T-cell (primary cell): ENCODE measurements around the gene NAP1L4. TPM values are rescaled to one million over a fixed set of nuclear protein-coding genes. Genes with fewer than 3 reads are reported as not detected.
"Not testable (repeated sequence)": the region's sequence is repeated elsewhere in the genome, so short reads cannot be mapped to it uniquely, and the experiment has no call there.

Experiments
- ATAC-seq, 4 experiments: fragments of 200-7000 bp in 3 of 4; fragments of 150-1000 bp in 1 of 4; cut with Tn5 transposase; replicated peaks in 1 of 4; 1 replicate in 3 of 4; 2 replicates in 1 of 4; pipeline ENCODE4 v1.10.0; 2021; ENCODE audit warnings: moderate library complexity in 3 of 4, mild to moderate bottlenecking in 2 of 4, moderate number of reproducible peaks in 1 of 4
- CTCF ChIA-PET, 2 donors: fragments of 300-600 bp; sonication (Branson Sonifier 250); formaldehyde crosslinking; loops; one replicate each; lab custom pipeline; 2022; ENCODE audit warnings: antibody characterized with exemption in 2 of 2; lab: Charles Lee
- POLR2A ChIA-PET, 2 donors: fragments of 300-600 bp; sonication (Branson Sonifier 250); formaldehyde crosslinking; loops; one replicate each; lab custom pipeline; 2022; ENCODE audit warnings: antibody characterized with exemption in 2 of 2; lab: Charles Lee
- DNase-seq, 35 experiments: peaks; one replicate each; pipeline versions ENCODE4 v3.0.0 to v3.0.0-alpha.2; 2013 to 2023
- H3K27ac ChIP-seq: one replicate; pipeline ENCODE4 v1.5.1; 2013; ENCODE audit warnings: low read length
- H3K27me3 ChIP-seq, 2 experiments: replicated peaks in 1 of 2; 1 replicate in 1 of 2; 2 replicates in 1 of 2; pipeline versions ENCODE4 v1.6.1 to v1.7.0; 2013; ENCODE audit warnings: low read length in 1 of 2, mixed read lengths in 1 of 2; ENCODE audit not compliant: control insufficient read depth in 2 of 2, insufficient read depth in 2 of 2; ENCODE audit errors: extremely low read depth in 1 of 2
- H3K36me3 ChIP-seq, 2 donors: 1 replicate in 1 of 2; 2 replicates in 1 of 2; pipeline versions ENCODE4 v1.6.1 to v1.7.0; 2013; ENCODE audit warnings: low read length in 1 of 2; ENCODE audit not compliant: control insufficient read depth in 2 of 2, insufficient read depth in 1 of 2; ENCODE audit errors: extremely low read depth in 1 of 2
- H3K4me1 ChIP-seq, 2 experiments: 1 replicate in 1 of 2; 2 replicates in 1 of 2; pipeline versions ENCODE4 v1.6.1 to v1.7.0; 2013; ENCODE audit warnings: low read length in 2 of 2, mixed read lengths in 1 of 2; ENCODE audit not compliant: insufficient read depth in 2 of 2, control insufficient read depth in 1 of 2; ENCODE audit errors: extremely low read depth in 1 of 2
- H3K4me3 ChIP-seq, 2 donors: 1 replicate in 1 of 2; 2 replicates in 1 of 2; pipeline versions ENCODE4 v1.5.1 to v1.7.0; 2013; ENCODE audit warnings: mild to moderate bottlenecking in 2 of 2, low read length in 1 of 2, moderate library complexity in 1 of 2; ENCODE audit not compliant: control insufficient read depth in 1 of 2; ENCODE audit errors: extremely low read depth in 1 of 2
- H3K9me3 ChIP-seq: 2 replicates; pipeline ENCODE4 v1.7.0; 2013
- H3K27ac Mint-ChIP-seq, 2 donors: one replicate each; pipeline ENCODE4 v1.8.0; 2020 to 2021; ENCODE audit warnings: mild to moderate bottlenecking in 2 of 2, mixed read lengths in 2 of 2
- H3K27me3 Mint-ChIP-seq, 2 donors: one replicate each; pipeline ENCODE4 v1.8.0; 2021 to 2022; ENCODE audit warnings: mixed read lengths in 2 of 2
- H3K36me3 Mint-ChIP-seq: one replicate; pipeline ENCODE4 v1.8.0; 2021; ENCODE audit warnings: mixed read lengths
- H3K4me1 Mint-ChIP-seq, 3 donors: one replicate each; pipeline ENCODE4 v1.8.0; 2020 to 2022; ENCODE audit warnings: mixed read lengths in 3 of 3, mild to moderate bottlenecking in 1 of 3
- H3K4me3 Mint-ChIP-seq, 3 donors: one replicate each; pipeline ENCODE4 v1.8.0; 2020 to 2022; ENCODE audit warnings: mild to moderate bottlenecking in 3 of 3, mixed read lengths in 3 of 3, moderate library complexity in 3 of 3
- H3K9me3 Mint-ChIP-seq, 3 donors: one replicate each; pipeline ENCODE4 v1.8.0; 2020 to 2022; ENCODE audit warnings: mixed read lengths in 3 of 3
- WGBS: methylation state at CpG from one replicate; pipeline ENCODE4 v1.1.5; 2013; ENCODE audit warnings: missing lambda C conversion rate; ENCODE audit not compliant: insufficient coverage; 5-methylcytosine and 5-hydroxymethylcytosine counted together
- total RNA-seq, 35 experiments: library from RNA in 6 of 35; stranded (reverse) in 6 of 35; fragments of 120-200 nt in 1 of 35; gene quantifications; one replicate each; pipeline versions ENCODE4 v1.2.1 to v1.2.4 and lab custom pipeline; 2013 to 2026

Gene NAP1L4
- total RNA-seq, 5 donors from 2014 or later (not counting 1 experiment from before 2014, with no cell fraction given): 253 to 388 (median 299) TPM

DNA sequence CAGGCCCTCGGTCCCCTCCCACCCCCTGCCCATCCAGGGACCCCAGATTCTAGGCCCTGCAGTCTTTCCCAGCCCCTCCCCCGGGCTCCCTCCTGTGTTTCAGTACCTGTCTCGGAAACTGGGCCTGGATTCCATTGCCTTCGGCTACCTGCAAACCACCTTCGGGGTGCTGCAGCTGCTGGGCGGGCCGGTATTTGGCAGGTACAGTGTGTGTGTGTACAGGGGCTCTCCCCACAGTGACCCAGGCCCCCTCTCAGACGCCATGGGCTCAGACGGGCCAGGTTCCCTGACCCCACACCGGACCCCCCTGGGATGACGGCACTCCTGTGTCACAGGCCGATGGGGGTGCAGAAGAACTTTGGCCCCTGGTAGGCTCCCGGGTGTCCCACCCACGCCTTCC is 84.0 kb downstream of the NAP1L4 start:
- Histone ChIP-seq H3K4me1 (peaks cover 0 to 18% of the 10 kb centered on the region in 2 experiments), H3K4me3 (no peak overlapping the region), H3K27me3 (no peaks in the 10 kb centered on the region), H3K36me3 (peaks cover 0 to 7% of the 10 kb centered on the region in 2 donors), H3K9me3 (no peaks in the 10 kb centered on the region), H3K27ac (no peak overlapping the region)
- WGBS: 65% methylated on average over 5 of the region's 14 CpGs
- Mint-ChIP-seq H3K36me3 (peaks cover 24% of the 10 kb centered on the region), H3K27ac (no peak overlapping the region), H3K4me3 (no peak overlapping the region), H3K9me3 (peaks cover 0 to 6% (median 3%) of the 10 kb centered on the region in 3 donors), H3K4me1 (peaks cover 14 to 23% (median 16%) of the 10 kb centered on the region in 3 donors), H3K27me3 (no peaks in the 10 kb centered on the region)
- ATAC-seq: no peak
- DNase-seq: no peak
- POLR2A ChIA-PET: no interaction called here
- CTCF ChIA-PET: no interaction called here

DNA sequence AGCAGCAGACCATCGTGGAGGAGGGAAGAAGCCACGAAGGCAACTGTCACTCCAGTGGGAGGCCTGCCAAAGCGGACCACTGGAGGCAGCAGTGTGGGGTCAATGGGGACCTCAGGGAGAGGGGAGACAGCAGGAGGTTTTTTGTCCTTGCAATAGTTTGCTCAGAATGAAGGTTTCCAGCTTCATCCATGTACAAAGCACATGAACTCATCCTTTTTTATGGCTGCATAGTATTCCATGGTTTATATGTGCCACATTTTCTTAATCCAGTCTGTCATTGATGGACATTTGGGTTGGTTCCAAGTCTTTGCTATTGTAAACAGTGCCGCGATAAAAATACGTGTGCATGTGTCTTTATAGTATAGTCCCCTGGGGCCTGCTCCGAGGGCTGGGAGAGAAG is 86.8 kb downstream of the NAP1L4 start:
- Mint-ChIP-seq H3K36me3 (peaks cover 24% of the 10 kb centered on the region), H3K4me1 (peaks cover 13 to 32% (median 22%) of the 10 kb centered on the region in 3 donors)
- H3K36me3 ChIP-seq, POLR2A ChIA-PET, H3K9me3 ChIP-seq, CTCF ChIA-PET, H3K4me3 Mint-ChIP-seq, H3K9me3 Mint-ChIP-seq, H3K27ac Mint-ChIP-seq, H3K4me3 ChIP-seq, DNase-seq, H3K27ac ChIP-seq, H3K27me3 Mint-ChIP-seq, H3K27me3 ChIP-seq, ATAC-seq: not testable (repeated sequence)
- H3K4me1 ChIP-seq: peaks cover 6 to 24% of the 10 kb centered on the region in 2 experiments
- WGBS: 96% methylated on average over 4 of the region's 7 CpGs

DNA sequence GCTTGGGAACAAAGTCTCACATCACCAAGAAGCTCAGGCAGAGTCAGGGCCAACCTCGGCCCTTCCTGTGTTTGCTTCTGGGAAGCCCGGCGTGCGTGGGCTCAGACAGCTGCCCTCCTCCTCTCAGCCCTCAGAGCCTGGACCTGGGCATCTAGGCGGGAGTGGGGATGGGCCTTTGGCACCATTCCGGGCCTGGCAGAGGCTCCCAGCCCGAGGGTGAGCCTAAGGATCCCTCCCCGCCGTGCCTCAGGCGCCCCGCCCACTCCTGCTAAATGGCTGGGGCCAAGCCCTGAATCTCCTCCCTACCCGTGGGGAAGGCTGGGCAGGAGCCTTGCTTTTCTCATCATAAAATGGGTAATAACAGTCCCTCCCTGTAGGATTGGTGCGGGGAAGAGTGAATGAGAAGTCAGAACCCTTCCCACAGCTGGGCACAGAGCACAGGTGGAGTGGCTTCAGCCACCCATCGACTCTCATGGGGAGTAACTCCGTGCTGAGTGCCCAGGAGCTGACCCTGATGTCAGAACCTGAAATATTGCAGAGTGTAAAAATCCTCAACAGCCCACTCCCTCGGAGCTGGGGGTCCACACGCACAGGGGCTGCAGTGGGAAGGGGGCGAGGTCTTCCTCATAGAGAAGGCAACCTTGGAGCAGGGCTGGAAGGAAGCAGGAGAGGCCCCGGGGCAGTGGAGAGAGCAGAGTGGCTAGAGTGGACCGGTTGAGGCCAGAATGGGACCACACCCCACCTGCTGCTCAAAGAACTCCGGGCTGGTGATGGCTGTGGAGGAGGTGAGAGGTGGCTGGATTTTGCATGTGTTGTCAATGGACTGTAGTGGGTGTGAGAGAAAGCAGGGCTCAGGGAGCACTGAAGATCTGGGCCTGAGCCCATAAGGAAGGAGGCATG is 87.7 kb downstream of the NAP1L4 start:
- no peak for ATAC-seq
- no peak for DNase-seq
- peaks cover 0 to 6% (median 3%) of the 10 kb centered on the region in 3 donors for H3K9me3 Mint-ChIP-seq
- H3K27ac ChIP-seq: no peak overlapping the region
- peaks cover 0 to 2% of the 10 kb centered on the region in 2 experiments for H3K27me3 ChIP-seq
- no peak overlapping the region for H3K4me3 ChIP-seq
- 100% methylated on average over 7 of the region's 21 CpGs for WGBS
- peaks cover 0 to 4% of the 10 kb centered on the region in 2 donors for H3K36me3 ChIP-seq
- no peaks in the 10 kb centered on the region for H3K9me3 ChIP-seq
- H3K36me3 Mint-ChIP-seq: peaks cover 24% of the 10 kb centered on the region
- POLR2A ChIA-PET: no interaction called here
- H3K27ac Mint-ChIP-seq: no peak overlapping the region
- CTCF ChIA-PET: interaction anchor here in 1 of 2 donors (1.1 kb wide), 1 partner anchor 371 kb away, joined by 3 read pairs; no protein-coding TSS in a partner anchor
- H3K4me3 Mint-ChIP-seq: peak overlapping the region in 1 of 3 donors; percentile 58
- H3K27me3 Mint-ChIP-seq: no peaks in the 10 kb centered on the region
- peaks cover 6 to 31% of the 10 kb centered on the region in 2 experiments for H3K4me1 ChIP-seq
- H3K4me1 Mint-ChIP-seq: peaks cover 21 to 40% (median 30%) of the 10 kb centered on the region in 3 donors

GRCh38 chr11:2903672-2904011 is 88.5 kb downstream of the NAP1L4 start:
- H3K27me3 ChIP-seq: peaks cover 0 to 2% of the 10 kb centered on the region in 2 experiments
- peaks cover 0 to 4% of the 10 kb centered on the region in 2 donors for H3K36me3 ChIP-seq
- H3K27ac ChIP-seq: no peak overlapping the region
- H3K4me1 Mint-ChIP-seq: peaks cover 29 to 48% (median 37%) of the 10 kb centered on the region in 3 donors
- no peaks in the 10 kb centered on the region for H3K27me3 Mint-ChIP-seq
- H3K27ac Mint-ChIP-seq: peak overlapping the region in 1 of 2 donors; percentile 45
- peaks cover 6 to 39% of the 10 kb centered on the region in 2 experiments for H3K4me1 ChIP-seq
- peaks cover 0 to 6% (median 3%) of the 10 kb centered on the region in 3 donors for H3K9me3 Mint-ChIP-seq
- DNase-seq: no peak
- CTCF ChIA-PET: interaction anchor here in 1 of 2 donors (1.1 kb wide), 1 partner anchor 370 kb away, joined by 3 read pairs; no protein-coding TSS in a partner anchor
- no peak overlapping the region for H3K4me3 ChIP-seq
- peak overlapping the region; percentile 36 to 65 (median 58) for H3K4me3 Mint-ChIP-seq
- POLR2A ChIA-PET: no interaction called here
- peaks cover 24% of the 10 kb centered on the region for H3K36me3 Mint-ChIP-seq
- no peaks in the 10 kb centered on the region for H3K9me3 ChIP-seq
- ATAC-seq: no peak
- WGBS: 96% methylated on average over 4 of the region's 7 CpGs

GRCh38 chr11:2902784-2903671 is 89.1 kb downstream of the NAP1L4 start:
- DNase-seq: no peak
- peaks cover 24% of the 10 kb centered on the region for H3K36me3 Mint-ChIP-seq
- peak overlapping the region in 1 of 2 donors; percentile 66 for H3K27ac Mint-ChIP-seq
- Histone ChIP-seq H3K27me3 (peaks cover 0 to 2% of the 10 kb centered on the region in 2 experiments), H3K4me1 (peaks cover 7 to 45% of the 10 kb centered on the region in 2 experiments), H3K27ac (peak overlapping the region; percentile 43), H3K9me3 (no peaks in the 10 kb centered on the region), H3K4me3 (peak overlapping the region; percentile 40 to 80), H3K36me3 (peaks cover 0 to 4% of the 10 kb centered on the region in 2 donors)
- 85% methylated on average over 17 of the region's 23 CpGs for WGBS
- ATAC-seq: no peak
- H3K4me3 Mint-ChIP-seq: peak overlapping the region; percentile 58 to 80 (median 71)
- ChIA-PET POLR2A (no interaction called here), CTCF (interaction anchor here in 1 of 2 donors (0.7 to 1.2 kb wide), 3 partner anchors 12 to 369 kb away, joined by 3 to 6 read pairs (median 3); partner anchors contain the start of gene NAP1L4)
- peaks cover 0 to 6% (median 3%) of the 10 kb centered on the region in 3 donors for H3K9me3 Mint-ChIP-seq
- no peaks in the 10 kb centered on the region for H3K27me3 Mint-ChIP-seq
- peaks cover 35 to 54% (median 43%) of the 10 kb centered on the region in 3 donors for H3K4me1 Mint-ChIP-seq
